Tibial nerve (tissue), 4 donors: ENCODE results near the gene AZIN2. TPM values are rescaled to one million over a fixed set of nuclear protein-coding genes. Genes with fewer than 3 reads are reported as not detected.

Experiments
- DNase-seq, 2 donors: peaks; one replicate each; pipeline ENCODE4 v3.0.0-alpha.2; 2019; ENCODE audit warnings: low spot score in 2 of 2
- H3K27ac ChIP-seq, 4 donors: fragments of 200-600 bp; sonication (generic) in 3 of 4; one replicate each; pipeline ENCODE4 v1.5.1; 2017 to 2019; ENCODE audit warnings: mild to moderate bottlenecking in 1 of 4
- H3K27me3 ChIP-seq, 2 donors: fragments of 200-600 bp; sonication (generic) in 1 of 2; one replicate each; pipeline versions ENCODE4 v1.5.1 to v1.6.0; 2017 to 2019
- H3K36me3 ChIP-seq, 3 donors: fragments of 200-600 bp; sonication (generic); one replicate each; pipeline ENCODE4 v1.5.1; 2018 to 2019
- H3K4me1 ChIP-seq, 4 donors: fragments of 200-600 bp; sonication (generic) in 3 of 4; one replicate each; pipeline ENCODE4 v1.5.1; 2017 to 2019
- H3K4me3 ChIP-seq, 4 donors: fragments of 200-600 bp; sonication (generic) in 3 of 4; one replicate each; pipeline ENCODE4 v1.5.1; 2017 to 2019; ENCODE audit warnings: mild to moderate bottlenecking in 1 of 4, moderate library complexity in 1 of 4
- H3K9me3 ChIP-seq, 4 donors: fragments of 200-600 bp; sonication (generic) in 3 of 4; one replicate each; pipeline ENCODE4 v1.5.1; 2017 to 2019
- EP300 ChIP-seq, 2 donors: sonication (generic); formaldehyde crosslinking; IDR thresholded peaks; one replicate each; pipeline ENCODE4 v1.6.1; 2017; ENCODE audit warnings: antibody characterized with exemption in 2 of 2, mild to moderate bottlenecking in 1 of 2
- POLR2A ChIP-seq, 2 donors: fragments of 450-650 bp; IDR thresholded peaks; one replicate each; pipeline ENCODE4 v1.6.1; 2017; ENCODE audit warnings: antibody characterized with exemption in 2 of 2, mild to moderate bottlenecking in 2 of 2, moderate library complexity in 2 of 2
- WGBS, 2 donors: methylation state at CpG; one replicate each; pipeline ENCODE4 v1.1.5; 2018; 5-methylcytosine and 5-hydroxymethylcytosine counted together
- total RNA-seq, 4 donors: library from RNA; depleted of rRNA; stranded (reverse); fragments of >200 nt; gene quantifications; one replicate each; pipeline ENCODE4 v1.1.0, GENCODE V29; 2016
- TF ChIP-seq, protein P1 (sequence below), 5 experiments: fragments of 200-600 bp in 3 of 5; fragments of 450-650 bp in 2 of 5; sonication (generic) in 3 of 5; IDR thresholded peaks; one replicate each; pipeline ENCODE4 v1.5.1; 2016 to 2019; ENCODE audit warnings: antibody characterized with exemption in 5 of 5, mild to moderate bottlenecking in 3 of 5, moderate library complexity in 2 of 5

The AZIN2 gene
- total RNA-seq, 4 donors from 2014 or later = 3.3 to 8.6 (median 6.3) TPM

DNA sequence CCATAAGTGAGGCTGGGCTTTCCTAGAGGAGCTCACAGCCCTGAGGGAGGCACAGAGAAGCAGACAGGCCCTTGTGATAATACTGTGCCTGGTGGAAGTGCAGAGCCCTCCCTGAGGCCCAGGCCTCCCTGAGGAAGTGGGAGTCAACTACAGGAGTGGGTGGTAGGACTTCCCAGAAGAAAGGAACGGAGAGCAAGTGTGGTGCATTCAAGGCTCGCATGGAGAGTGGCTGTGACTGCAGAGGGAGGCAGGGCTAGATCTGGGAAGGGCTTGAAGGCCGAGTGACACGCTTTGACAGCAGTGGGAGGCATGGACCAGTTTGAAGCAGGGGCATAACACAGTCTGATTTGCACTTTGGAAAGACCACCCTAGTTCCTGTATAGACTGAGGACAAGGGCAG is 37.3 kb downstream of the AZIN2 start:
- Histone ChIP-seq H3K4me3 (no peak overlapping the region), H3K4me1 (no peaks in the 10 kb centered on the region), H3K27ac (no peak overlapping the region), H3K9me3 (no peaks in the 10 kb centered on the region), H3K27me3 (no peaks in the 10 kb centered on the region), H3K36me3 (peaks cover 0 to 5% (median 0%) of the 10 kb centered on the region in 3 donors)
- DNase-seq = no peak
- TF ChIP-seq, protein P1, sequence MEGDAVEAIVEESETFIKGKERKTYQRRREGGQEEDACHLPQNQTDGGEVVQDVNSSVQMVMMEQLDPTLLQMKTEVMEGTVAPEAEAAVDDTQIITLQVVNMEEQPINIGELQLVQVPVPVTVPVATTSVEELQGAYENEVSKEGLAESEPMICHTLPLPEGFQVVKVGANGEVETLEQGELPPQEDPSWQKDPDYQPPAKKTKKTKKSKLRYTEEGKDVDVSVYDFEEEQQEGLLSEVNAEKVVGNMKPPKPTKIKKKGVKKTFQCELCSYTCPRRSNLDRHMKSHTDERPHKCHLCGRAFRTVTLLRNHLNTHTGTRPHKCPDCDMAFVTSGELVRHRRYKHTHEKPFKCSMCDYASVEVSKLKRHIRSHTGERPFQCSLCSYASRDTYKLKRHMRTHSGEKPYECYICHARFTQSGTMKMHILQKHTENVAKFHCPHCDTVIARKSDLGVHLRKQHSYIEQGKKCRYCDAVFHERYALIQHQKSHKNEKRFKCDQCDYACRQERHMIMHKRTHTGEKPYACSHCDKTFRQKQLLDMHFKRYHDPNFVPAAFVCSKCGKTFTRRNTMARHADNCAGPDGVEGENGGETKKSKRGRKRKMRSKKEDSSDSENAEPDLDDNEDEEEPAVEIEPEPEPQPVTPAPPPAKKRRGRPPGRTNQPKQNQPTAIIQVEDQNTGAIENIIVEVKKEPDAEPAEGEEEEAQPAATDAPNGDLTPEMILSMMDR (IDR thresholded peaks at IDR 0.05) = no peak
- TF ChIP-seq POLR2A (IDR thresholded peaks at IDR 0.05) (no peak), EP300 (IDR thresholded peaks at IDR 0.05) (no peak)
- 65 to 85% methylated on average over 3 to 4 of the region's 4 CpGs for WGBS, 2 donors

DNA sequence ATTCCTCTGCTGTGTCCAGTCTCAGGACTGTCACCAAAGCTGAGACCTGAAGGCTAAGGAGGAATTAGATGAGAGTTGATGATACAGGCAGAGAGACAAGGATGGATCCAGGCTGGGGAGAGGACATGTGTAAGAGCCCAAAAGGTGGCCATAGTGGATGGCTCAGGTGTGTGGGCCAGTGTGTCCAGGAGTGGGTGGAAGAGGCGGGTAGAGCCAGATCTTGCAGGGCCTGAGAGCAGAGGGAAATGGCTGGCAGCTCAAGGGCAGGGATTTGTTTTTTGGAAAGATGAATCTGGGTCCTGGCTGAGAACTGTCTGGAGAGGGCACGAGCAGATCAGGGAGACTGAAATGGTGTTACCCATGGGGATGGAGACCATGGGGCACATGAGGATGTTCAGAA is 38.1 kb downstream of the AZIN2 start:
- H3K36me3 ChIP-seq = peaks cover 0 to 5% (median 0%) of the 10 kb centered on the region in 3 donors
- WGBS, 2 donors = 86 to 87% methylated on average over 2 of the region's 2 CpGs
- no peak overlapping the region for H3K4me3 ChIP-seq
- no peak overlapping the region for H3K27ac ChIP-seq
- no peaks in the 10 kb centered on the region for H3K9me3 ChIP-seq
- TF ChIP-seq EP300 (IDR thresholded peaks at IDR 0.05) (no peak), POLR2A (IDR thresholded peaks at IDR 0.05) (no peak)
- TF ChIP-seq, protein P1 (IDR thresholded peaks at IDR 0.05) = no peak
- no peak for DNase-seq
- no peaks in the 10 kb centered on the region for H3K27me3 ChIP-seq
- no peaks in the 10 kb centered on the region for H3K4me1 ChIP-seq

DNA sequence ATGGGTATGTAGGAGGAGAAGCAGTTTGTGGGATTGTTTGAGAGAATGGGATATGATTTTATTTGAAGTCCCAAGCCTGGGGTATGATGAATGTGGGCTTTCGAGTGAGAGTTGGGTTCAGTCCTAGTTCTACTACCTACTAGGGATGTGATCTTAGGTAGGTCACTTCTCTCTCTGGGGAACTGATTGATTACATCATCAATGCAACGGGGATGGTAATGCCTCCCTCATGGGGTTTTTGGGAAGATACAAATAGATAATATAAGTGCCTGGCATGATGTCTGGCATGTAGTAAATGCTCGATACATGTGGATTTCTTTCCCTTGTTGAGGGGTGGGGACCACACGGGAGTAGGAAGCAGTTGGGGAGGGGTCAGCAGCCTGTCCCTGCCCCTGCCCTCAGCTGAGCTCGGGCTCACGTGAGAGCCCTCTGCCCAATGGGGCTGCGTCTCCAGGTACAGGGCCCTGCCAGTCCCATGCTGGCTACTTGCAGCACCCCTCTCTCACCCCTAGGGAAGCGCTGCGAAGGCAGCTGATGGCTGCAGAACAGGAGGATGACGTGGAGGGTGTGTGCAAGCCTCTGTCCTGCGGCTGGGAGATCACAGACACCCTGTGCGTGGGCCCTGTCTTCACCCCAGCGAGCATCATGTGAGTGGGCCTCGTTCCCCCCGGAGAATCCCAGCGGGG is 38.7 kb downstream of the AZIN2 start:
- peaks cover 0 to 5% (median 0%) of the 10 kb centered on the region in 3 donors for H3K36me3 ChIP-seq
- H3K9me3 ChIP-seq = no peaks in the 10 kb centered on the region
- no peak for DNase-seq
- H3K27ac ChIP-seq = no peak overlapping the region
- 47 to 53% methylated on average over 16 of the region's 16 CpGs for WGBS, 2 donors
- no peaks in the 10 kb centered on the region for H3K27me3 ChIP-seq
- TF ChIP-seq EP300 (IDR thresholded peaks at IDR 0.05) = no peak
- TF ChIP-seq, protein P1 (IDR thresholded peaks at IDR 0.05) = no peak
- TF ChIP-seq POLR2A (IDR thresholded peaks at IDR 0.05) = no peak
- no peaks in the 10 kb centered on the region for H3K4me1 ChIP-seq
- no peak overlapping the region for H3K4me3 ChIP-seq

DNA sequence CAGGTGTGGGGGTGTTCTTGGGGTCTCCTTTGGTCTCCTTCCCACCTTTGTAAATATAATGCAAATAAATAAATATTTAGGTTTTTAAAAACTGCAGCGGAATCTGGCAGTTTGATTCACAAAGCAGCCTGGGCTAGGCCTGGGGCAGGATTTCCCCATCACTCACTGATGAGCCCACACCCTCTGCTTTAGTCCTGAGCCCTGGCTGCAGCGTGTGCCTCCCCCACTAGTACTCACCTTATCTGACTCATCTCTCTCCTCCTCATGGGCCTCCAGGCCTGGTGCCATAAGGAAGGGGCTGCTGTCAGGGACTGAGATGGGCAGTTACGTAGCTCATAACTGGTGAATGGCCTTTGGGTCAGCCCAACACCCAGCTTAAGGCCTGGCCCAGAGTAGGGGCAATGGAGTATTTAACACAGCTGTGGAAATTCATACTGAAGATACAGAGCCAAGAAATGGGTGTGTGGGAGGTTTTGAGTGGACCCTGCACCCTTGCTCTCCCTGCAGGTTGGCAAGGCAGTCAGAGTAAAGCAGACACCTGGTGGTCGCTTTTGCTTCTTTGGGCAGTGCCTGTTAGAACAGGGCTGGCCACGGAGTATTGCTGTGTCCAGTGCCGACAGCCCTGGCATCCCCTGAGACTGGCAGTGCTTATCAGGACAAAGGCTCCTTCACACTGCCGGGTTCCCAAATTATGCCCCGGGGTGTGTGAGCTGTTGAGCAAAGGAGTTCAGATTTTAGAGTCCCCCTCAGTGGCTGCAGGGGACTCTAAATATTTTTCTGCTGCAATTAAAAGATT is 39.7 kb downstream of the AZIN2 start:
- Histone ChIP-seq H3K27ac (no peak overlapping the region), H3K27me3 (no peaks in the 10 kb centered on the region), H3K9me3 (no peaks in the 10 kb centered on the region), H3K36me3 (peaks cover 0 to 5% (median 0%) of the 10 kb centered on the region in 3 donors), H3K4me3 (no peak overlapping the region), H3K4me1 (no peaks in the 10 kb centered on the region)
- DNase-seq = no peak
- WGBS, 2 donors = 58 to 70% methylated on average over 8 of the region's 8 CpGs
- no peak for TF ChIP-seq EP300 (IDR thresholded peaks at IDR 0.05)
- TF ChIP-seq, protein P1 (IDR thresholded peaks at IDR 0.05) = no peak

DNA sequence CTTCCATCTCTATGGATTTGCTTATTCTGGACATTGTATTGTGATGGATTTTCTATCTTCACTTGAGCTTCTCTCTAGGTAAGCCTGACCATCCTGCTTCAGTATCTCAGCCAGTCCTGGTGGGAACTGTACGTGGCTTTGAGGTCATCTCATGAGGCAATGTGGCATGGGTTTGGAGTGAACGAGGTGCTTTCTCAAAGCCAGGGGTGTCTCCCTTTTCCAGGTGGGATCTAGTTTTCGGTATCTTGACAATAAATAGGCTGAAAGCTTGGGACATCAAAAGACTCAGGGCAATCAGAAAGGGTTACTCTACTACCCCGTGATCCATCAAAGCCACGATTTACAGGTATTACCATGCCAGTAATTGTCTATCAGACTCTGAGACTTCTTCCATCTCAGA is 40.8 kb downstream of the AZIN2 start:
- no peaks in the 10 kb centered on the region for H3K9me3 ChIP-seq
- WGBS, 2 donors = 90 to 92% methylated on average over 5 of the region's 5 CpGs
- peaks cover 0 to 9% (median 9%) of the 10 kb centered on the region in 4 donors for H3K4me1 ChIP-seq
- no peak overlapping the region for H3K27ac ChIP-seq
- no peaks in the 10 kb centered on the region for H3K27me3 ChIP-seq
- DNase-seq = no peak
- H3K4me3 ChIP-seq = no peak overlapping the region
- TF ChIP-seq EP300 (IDR thresholded peaks at IDR 0.05) = no peak
- TF ChIP-seq POLR2A (IDR thresholded peaks at IDR 0.05) = no peak
- TF ChIP-seq, protein P1 (IDR thresholded peaks at IDR 0.05) = no peak
- peaks cover 0 to 5% (median 0%) of the 10 kb centered on the region in 3 donors for H3K36me3 ChIP-seq
